ENCODE measurements around the gene HADHA.

DNA sequence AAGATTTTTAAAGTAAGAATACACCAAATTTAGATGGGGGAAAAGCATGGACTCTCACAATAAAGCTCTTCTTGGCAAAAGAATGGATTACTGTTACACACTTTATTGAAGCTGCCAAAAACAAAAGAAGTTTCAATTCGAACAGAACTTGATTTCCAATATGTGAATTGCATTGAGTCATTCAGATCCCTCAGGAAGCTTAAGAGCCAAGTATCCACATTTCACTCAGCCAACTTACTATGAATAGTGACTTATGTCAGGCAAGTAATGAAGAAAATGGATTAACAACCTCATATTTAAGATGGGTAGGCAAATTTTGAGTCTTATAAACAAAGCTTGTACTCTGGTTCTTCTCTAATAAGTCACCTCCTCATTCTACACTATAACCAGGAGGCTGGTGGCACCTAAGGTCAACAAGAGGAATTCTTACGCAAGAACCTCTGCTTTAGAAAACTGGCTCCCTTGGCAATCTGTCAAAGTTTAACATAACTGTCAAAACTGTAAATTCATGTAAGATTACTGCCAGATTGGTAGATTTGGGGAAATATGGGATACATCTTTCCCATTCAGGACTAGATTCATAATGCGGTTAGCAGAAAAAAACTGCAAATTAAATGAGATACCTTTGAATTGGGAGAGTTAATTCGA is 6.0 kb downstream of the HADHA start:
- no peak for TF ChIP-seq FOXK1 (CRISPR knock-in tag; IDR thresholded peaks at IDR 0.05)
- TF ChIP-seq, protein P1, sequence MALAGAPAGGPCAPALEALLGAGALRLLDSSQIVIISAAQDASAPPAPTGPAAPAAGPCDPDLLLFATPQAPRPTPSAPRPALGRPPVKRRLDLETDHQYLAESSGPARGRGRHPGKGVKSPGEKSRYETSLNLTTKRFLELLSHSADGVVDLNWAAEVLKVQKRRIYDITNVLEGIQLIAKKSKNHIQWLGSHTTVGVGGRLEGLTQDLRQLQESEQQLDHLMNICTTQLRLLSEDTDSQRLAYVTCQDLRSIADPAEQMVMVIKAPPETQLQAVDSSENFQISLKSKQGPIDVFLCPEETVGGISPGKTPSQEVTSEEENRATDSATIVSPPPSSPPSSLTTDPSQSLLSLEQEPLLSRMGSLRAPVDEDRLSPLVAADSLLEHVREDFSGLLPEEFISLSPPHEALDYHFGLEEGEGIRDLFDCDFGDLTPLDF (CRISPR knock-in tag; IDR thresholded peaks at IDR 0.05), result no peak
- TF ChIP-seq, protein P2, sequence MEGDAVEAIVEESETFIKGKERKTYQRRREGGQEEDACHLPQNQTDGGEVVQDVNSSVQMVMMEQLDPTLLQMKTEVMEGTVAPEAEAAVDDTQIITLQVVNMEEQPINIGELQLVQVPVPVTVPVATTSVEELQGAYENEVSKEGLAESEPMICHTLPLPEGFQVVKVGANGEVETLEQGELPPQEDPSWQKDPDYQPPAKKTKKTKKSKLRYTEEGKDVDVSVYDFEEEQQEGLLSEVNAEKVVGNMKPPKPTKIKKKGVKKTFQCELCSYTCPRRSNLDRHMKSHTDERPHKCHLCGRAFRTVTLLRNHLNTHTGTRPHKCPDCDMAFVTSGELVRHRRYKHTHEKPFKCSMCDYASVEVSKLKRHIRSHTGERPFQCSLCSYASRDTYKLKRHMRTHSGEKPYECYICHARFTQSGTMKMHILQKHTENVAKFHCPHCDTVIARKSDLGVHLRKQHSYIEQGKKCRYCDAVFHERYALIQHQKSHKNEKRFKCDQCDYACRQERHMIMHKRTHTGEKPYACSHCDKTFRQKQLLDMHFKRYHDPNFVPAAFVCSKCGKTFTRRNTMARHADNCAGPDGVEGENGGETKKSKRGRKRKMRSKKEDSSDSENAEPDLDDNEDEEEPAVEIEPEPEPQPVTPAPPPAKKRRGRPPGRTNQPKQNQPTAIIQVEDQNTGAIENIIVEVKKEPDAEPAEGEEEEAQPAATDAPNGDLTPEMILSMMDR (IDR thresholded peaks at IDR 0.05), result no peak
